Neuron (in vitro differentiated cells): Measurements from ENCODE around the gene LYSMD1.

ENCODE experiments used
- H2AFZ ChIP-seq: one replicate; pipeline ENCODE4 v1.6.1; 2013; ENCODE audit warnings: low read depth, mild to moderate bottlenecking, inconsistent platforms, low read length, moderate library complexity
- H3K27me3 ChIP-seq: one replicate; pipeline ENCODE4 v1.6.1; 2013; ENCODE audit warnings: low read length; ENCODE audit not compliant: insufficient read depth
- H3K36me3 ChIP-seq: one replicate; pipeline ENCODE4 v1.6.1; 2013; ENCODE audit warnings: low read length; ENCODE audit not compliant: insufficient read depth
- H3K4me1 ChIP-seq: one replicate; pipeline ENCODE4 v1.6.1; 2013; ENCODE audit warnings: low read length; ENCODE audit not compliant: insufficient read depth
- H3K4me3 ChIP-seq: 2 replicates; pipeline ENCODE4 v1.5.1; 2013; ENCODE audit warnings: mild to moderate bottlenecking, low read length, moderate library complexity
- H3K9me3 ChIP-seq: one replicate; pipeline ENCODE4 v1.6.1; 2013; ENCODE audit warnings: low read length

LYSMD1 gene

DNA sequence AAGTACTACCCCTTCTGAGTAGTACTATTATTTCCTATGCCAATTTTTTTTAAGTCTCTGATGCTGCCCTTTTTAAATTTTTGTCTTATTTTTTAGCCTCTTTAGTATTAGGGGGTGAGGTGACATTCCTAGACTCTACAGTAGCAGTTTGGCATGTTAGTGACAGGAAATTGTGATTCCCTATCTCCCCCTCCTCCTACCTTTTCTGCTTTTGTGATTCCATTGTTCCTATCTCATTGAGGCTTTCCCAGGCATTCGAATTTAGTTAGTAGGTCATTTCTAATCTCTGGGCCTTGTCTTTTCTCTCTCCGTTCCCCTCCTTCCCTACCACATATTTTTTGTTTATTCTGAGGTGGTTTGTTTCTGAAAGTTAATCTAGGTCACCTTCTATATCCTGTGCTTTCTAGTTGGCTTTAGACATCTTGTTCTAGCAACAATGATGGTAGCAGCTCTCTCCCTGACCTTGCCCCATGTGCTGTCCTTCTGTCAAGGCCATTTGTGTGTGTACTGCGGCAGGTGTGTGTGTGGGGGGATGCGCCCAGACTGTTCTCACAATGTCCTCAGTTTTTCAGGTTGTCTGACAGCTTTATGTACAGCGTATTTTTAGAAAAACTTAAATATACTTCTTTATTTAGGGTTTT is 40.8 kb downstream of the LYSMD1 start:
- Histone ChIP-seq H3K9me3 (no peaks in the 10 kb centered on the region), H3K27me3 (no peaks in the 10 kb centered on the region), H2AFZ (no peak overlapping the region), H3K36me3 (no peaks in the 10 kb centered on the region), H3K4me3 (no peak overlapping the region), H3K4me1 (peaks cover 5% of the 10 kb centered on the region)

DNA sequence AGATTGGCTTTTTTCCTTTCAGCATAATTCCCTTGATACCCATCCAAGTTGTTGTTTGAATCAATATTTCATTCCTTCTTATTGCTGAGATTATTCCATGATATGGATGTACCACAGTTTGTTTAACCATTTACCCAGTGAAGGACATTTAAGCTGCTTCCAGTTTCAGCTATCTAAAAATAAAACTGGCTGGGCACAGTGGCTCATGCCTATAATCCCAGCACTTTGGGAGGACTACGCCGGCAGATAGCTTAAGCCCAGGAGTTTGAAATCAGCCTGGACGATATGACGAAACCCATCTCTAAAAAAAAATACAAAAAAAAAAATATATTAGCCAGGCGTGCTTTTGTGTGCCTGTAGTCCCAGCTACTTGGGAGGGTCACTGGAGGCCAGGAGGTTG is 51.8 kb downstream of the LYSMD1 start:
- H3K4me3 ChIP-seq, result no peak overlapping the region
- no peaks in the 10 kb centered on the region for H3K9me3 ChIP-seq
- H3K27me3 ChIP-seq, result no peaks in the 10 kb centered on the region
- H2AFZ ChIP-seq, result no peak overlapping the region
- no peaks in the 10 kb centered on the region for H3K36me3 ChIP-seq
- peaks cover 4% of the 10 kb centered on the region for H3K4me1 ChIP-seq
